SU-DHL-6 (cell line): Measurements from ENCODE around the gene SOX6.

Source experiments
- EZH2phosphoT487 ChIP-seq: fragments of 200-600 bp; sonication (generic), shearing (Covaris generic); conservative IDR thresholded peaks from 2 replicates; pipeline ENCODE4 v1.6.1; 2018; ENCODE audit warnings: mild to moderate bottlenecking, antibody characterized with exemption, low read length, moderate library complexity, mixed read lengths
- TF ChIP-seq, protein P1 (sequence below): fragments of 200-600 bp; sonication (generic); IDR thresholded peaks from one replicate; pipeline ENCODE4 v1.5.1; 2017; ENCODE audit warnings: antibody characterized with exemption, mild to moderate bottlenecking, low read length, moderate library complexity; ENCODE audit not compliant: insufficient read depth, poor library complexity, severe bottlenecking

DNA sequence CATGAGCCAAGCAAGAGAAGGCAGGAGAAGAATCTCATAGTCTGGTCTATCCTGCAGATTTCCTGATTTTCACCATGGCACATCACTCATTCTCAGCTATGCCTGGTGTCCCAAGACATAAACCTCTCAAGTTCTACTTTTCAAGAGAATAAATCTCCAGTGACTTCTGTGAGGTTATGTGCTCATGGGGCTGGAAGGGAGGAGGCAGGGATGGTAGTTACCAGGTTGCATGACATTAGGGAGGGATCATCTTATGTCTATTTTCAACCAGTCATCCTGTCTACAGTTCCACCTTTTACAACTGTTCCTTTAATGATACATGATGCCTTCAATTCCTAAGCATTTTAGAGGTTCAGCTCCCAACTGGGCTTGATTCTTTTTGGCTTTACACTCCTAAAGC lies 297.7 kb downstream of the SOX6 start:
- TF ChIP-seq, protein P1, sequence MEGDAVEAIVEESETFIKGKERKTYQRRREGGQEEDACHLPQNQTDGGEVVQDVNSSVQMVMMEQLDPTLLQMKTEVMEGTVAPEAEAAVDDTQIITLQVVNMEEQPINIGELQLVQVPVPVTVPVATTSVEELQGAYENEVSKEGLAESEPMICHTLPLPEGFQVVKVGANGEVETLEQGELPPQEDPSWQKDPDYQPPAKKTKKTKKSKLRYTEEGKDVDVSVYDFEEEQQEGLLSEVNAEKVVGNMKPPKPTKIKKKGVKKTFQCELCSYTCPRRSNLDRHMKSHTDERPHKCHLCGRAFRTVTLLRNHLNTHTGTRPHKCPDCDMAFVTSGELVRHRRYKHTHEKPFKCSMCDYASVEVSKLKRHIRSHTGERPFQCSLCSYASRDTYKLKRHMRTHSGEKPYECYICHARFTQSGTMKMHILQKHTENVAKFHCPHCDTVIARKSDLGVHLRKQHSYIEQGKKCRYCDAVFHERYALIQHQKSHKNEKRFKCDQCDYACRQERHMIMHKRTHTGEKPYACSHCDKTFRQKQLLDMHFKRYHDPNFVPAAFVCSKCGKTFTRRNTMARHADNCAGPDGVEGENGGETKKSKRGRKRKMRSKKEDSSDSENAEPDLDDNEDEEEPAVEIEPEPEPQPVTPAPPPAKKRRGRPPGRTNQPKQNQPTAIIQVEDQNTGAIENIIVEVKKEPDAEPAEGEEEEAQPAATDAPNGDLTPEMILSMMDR = no peak
- TF ChIP-seq EZH2phosphoT487 = no peak
